ENCODE measurements around the gene LNPEP.

The LNPEP gene

GRCh38 chr5:96935559-96936430 is at the start of gene LNPEP:
TSS of gene LNPEP (plus strand) at chr5:96936080. CDS start at chr5:96936156, 76 bp downstream.
- DNase-seq (ENCODE audit: low read depth in 2 of 2): peak; percentile 87 to 88

- no peak for DNase-seq (ENCODE audit: low read depth in 2 of 2)
Measured at GRCh38 chr5:96893342-96893741, 42.5 kb upstream of the LNPEP start.

GRCh38 chr5:96896276-96896675 is 39.6 kb upstream of the LNPEP start:
- no peak for DNase-seq (ENCODE audit: low read depth in 2 of 2)

GRCh38 chr5:96896806-96897205 is 39.1 kb upstream of the LNPEP start:
- no peak for DNase-seq (ENCODE audit: low read depth in 2 of 2)

- DNase-seq (ENCODE audit: low read depth in 2 of 2): no peak
Measured at GRCh38 chr5:96901384-96901783, 34.5 kb upstream of the LNPEP start.

GRCh38 chr5:96901841-96902240 is 34.0 kb upstream of the LNPEP start:
- DNase-seq (ENCODE audit: low read depth in 2 of 2): no peak

GRCh38 chr5:96902876-96903275 is 33.0 kb upstream of the LNPEP start:
- no peak for DNase-seq (ENCODE audit: low read depth in 2 of 2)

GRCh38 chr5:96903300-96903699 is 32.6 kb upstream of the LNPEP start:
- no peak for DNase-seq (ENCODE audit: low read depth in 2 of 2)

- no peak for DNase-seq (ENCODE audit: low read depth in 2 of 2)
Measured at GRCh38 chr5:96904054-96904931, 31.6 kb upstream of the LNPEP start.

- DNase-seq (ENCODE audit: low read depth in 2 of 2): no peak
Measured at GRCh38 chr5:96905864-96906263, 30.0 kb upstream of the LNPEP start.

- no peak for DNase-seq (ENCODE audit: low read depth in 2 of 2)
Measured at GRCh38 chr5:96909003-96909402, 26.9 kb upstream of the LNPEP start.

- no peak for DNase-seq (ENCODE audit: low read depth in 2 of 2)
Measured at GRCh38 chr5:96909435-96909834, 26.4 kb upstream of the LNPEP start.

GRCh38 chr5:96911139-96911538 is 24.7 kb upstream of the LNPEP start:
- DNase-seq (ENCODE audit: low read depth in 2 of 2): no peak

- no peak for DNase-seq (ENCODE audit: low read depth in 2 of 2)
Measured at GRCh38 chr5:96913233-96913632, 22.6 kb upstream of the LNPEP start.

- no peak for DNase-seq (ENCODE audit: low read depth in 2 of 2)
Measured at GRCh38 chr5:96919754-96920197, 16.1 kb upstream of the LNPEP start.

- DNase-seq (ENCODE audit: low read depth in 2 of 2): no peak
Measured at GRCh38 chr5:96920744-96921355, 15.0 kb upstream of the LNPEP start.

- no peak for DNase-seq (ENCODE audit: low read depth in 2 of 2)
Measured at GRCh38 chr5:96922499-96923244, 13.2 kb upstream of the LNPEP start.

GRCh38 chr5:96924016-96924443 is 11.8 kb upstream of the LNPEP start:
- DNase-seq (ENCODE audit: low read depth in 2 of 2): no peak

GRCh38 chr5:96926276-96926675 is 9.6 kb upstream of the LNPEP start:
- DNase-seq (ENCODE audit: low read depth in 2 of 2): no peak

GRCh38 chr5:96927008-96927407 is 8.9 kb upstream of the LNPEP start:
- DNase-seq (ENCODE audit: low read depth in 2 of 2): no peak

GRCh38 chr5:96928931-96929708 is 6.8 kb upstream of the LNPEP start:
- DNase-seq (ENCODE audit: low read depth in 2 of 2): no peak
